WTC11 (cell line): ENCODE results near the gene ECM1.

Source experiments
- ELF4 ChIP-seq: sonication (generic); formaldehyde crosslinking; IDR thresholded peaks from 2 replicates; pipeline ENCODE4 v1.8.1; 2022; ENCODE audit warnings: low read depth, mild to moderate bottlenecking, moderate library complexity, missing genetic modification reagents
- FOXK1 ChIP-seq: sonication (generic); formaldehyde crosslinking; IDR thresholded peaks from 2 replicates; pipeline ENCODE4 v1.8.0; 2022; ENCODE audit warnings: mild to moderate bottlenecking, moderate library complexity, missing genetic modification reagents
- NR2C2 ChIP-seq: sonication (generic); formaldehyde crosslinking; IDR thresholded peaks from 2 replicates; pipeline ENCODE4 v1.8.0; 2022; ENCODE audit warnings: mild to moderate bottlenecking, missing genetic modification reagents
- TP53 ChIP-seq: sonication (generic); formaldehyde crosslinking; IDR thresholded peaks from 2 replicates; pipeline ENCODE4 v1.8.1; 2023; ENCODE audit warnings: mild to moderate bottlenecking, missing genetic modification reagents
- ZBTB21 ChIP-seq: sonication (generic); formaldehyde crosslinking; IDR thresholded peaks from 2 replicates; pipeline ENCODE4 v1.8.1; 2023; ENCODE audit warnings: mild to moderate bottlenecking, missing genetic modification reagents, borderline replicate concordance
- TF ChIP-seq, protein P1 (sequence below): fragments of 200-600 bp; IDR thresholded peaks from 2 replicates; pipeline ENCODE4 v1.8.0; 2022; ENCODE audit warnings: antibody characterized with exemption
- TF ChIP-seq, protein P2 (sequence below): sonication (generic); formaldehyde crosslinking; IDR thresholded peaks from 2 replicates; pipeline ENCODE4 v1.8.1; 2023; ENCODE audit warnings: mild to moderate bottlenecking, moderate library complexity, missing genetic modification reagents
- TF ChIP-seq, protein P3 (sequence below): sonication (generic); formaldehyde crosslinking; IDR thresholded peaks from 2 replicates; pipeline ENCODE4 v1.8.0; 2022; ENCODE audit warnings: mild to moderate bottlenecking, missing genetic modification reagents
- TF ChIP-seq, protein P4 (sequence below): sonication (generic); formaldehyde crosslinking; IDR thresholded peaks from 2 replicates; pipeline ENCODE4 v1.8.0; 2023; ENCODE audit warnings: missing genetic modification reagents
- TF ChIP-seq, protein P5 (sequence below): fragments of 250-450 bp; sonication (Bioruptor Pico); IDR thresholded peaks from 2 replicates; pipeline ENCODE4 v1.9.0; 2021; ENCODE audit warnings: mild to moderate bottlenecking

DNA sequence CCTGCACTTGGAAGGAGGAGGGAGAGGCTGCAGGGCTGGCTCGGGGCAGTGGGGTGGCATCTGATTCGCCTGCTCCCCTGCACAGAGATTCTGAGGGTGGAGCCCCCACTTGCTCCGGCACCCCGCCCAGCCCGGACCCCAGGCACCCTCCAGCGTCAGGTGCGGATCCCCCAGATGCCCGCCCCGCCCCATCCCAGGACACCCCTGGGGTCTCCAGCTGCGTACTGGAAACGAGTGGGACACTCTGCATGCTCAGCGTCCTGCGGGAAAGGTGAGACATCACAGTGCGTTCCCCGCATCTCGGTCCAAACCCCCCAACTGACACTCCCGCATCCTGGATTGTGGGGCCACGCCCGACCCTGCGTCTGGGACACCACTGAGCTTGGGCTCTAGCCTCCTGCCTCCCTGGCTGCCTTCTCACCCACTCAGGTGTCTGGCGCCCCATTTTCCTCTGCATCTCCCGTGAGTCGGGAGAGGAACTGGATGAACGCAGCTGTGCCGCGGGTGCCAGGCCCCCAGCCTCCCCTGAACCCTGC is 49.2 kb downstream of the ECM1 start:
- TF ChIP-seq, protein P1, sequence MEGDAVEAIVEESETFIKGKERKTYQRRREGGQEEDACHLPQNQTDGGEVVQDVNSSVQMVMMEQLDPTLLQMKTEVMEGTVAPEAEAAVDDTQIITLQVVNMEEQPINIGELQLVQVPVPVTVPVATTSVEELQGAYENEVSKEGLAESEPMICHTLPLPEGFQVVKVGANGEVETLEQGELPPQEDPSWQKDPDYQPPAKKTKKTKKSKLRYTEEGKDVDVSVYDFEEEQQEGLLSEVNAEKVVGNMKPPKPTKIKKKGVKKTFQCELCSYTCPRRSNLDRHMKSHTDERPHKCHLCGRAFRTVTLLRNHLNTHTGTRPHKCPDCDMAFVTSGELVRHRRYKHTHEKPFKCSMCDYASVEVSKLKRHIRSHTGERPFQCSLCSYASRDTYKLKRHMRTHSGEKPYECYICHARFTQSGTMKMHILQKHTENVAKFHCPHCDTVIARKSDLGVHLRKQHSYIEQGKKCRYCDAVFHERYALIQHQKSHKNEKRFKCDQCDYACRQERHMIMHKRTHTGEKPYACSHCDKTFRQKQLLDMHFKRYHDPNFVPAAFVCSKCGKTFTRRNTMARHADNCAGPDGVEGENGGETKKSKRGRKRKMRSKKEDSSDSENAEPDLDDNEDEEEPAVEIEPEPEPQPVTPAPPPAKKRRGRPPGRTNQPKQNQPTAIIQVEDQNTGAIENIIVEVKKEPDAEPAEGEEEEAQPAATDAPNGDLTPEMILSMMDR: no peak
- TF ChIP-seq NR2C2 (CRISPR knock-in tag) (no peak), ELF4 (CRISPR knock-in tag) (no peak), FOXK1 (no peak), TP53 (CRISPR knock-in tag) (no peak), ZBTB21 (CRISPR knock-in tag) (no peak)
- TF ChIP-seq, protein P2, sequence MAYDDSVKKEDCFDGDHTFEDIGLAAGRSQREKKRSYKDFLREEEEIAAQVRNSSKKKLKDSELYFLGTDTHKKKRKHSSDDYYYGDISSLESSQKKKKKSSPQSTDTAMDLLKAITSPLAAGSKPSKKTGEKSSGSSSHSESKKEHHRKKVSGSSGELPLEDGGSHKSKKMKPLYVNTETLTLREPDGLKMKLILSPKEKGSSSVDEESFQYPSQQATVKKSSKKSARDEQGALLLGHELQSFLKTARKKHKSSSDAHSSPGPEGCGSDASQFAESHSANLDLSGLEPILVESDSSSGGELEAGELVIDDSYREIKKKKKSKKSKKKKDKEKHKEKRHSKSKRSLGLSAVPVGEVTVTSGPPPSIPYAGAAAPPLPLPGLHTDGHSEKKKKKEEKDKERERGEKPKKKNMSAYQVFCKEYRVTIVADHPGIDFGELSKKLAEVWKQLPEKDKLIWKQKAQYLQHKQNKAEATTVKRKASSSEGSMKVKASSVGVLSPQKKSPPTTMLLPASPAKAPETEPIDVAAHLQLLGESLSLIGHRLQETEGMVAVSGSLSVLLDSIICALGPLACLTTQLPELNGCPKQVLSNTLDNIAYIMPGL (CRISPR knock-in tag): no peak
- TF ChIP-seq, protein P3, sequence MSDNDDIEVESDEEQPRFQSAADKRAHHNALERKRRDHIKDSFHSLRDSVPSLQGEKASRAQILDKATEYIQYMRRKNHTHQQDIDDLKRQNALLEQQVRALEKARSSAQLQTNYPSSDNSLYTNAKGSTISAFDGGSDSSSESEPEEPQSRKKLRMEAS (CRISPR knock-in tag): no peak
- TF ChIP-seq, protein P4, sequence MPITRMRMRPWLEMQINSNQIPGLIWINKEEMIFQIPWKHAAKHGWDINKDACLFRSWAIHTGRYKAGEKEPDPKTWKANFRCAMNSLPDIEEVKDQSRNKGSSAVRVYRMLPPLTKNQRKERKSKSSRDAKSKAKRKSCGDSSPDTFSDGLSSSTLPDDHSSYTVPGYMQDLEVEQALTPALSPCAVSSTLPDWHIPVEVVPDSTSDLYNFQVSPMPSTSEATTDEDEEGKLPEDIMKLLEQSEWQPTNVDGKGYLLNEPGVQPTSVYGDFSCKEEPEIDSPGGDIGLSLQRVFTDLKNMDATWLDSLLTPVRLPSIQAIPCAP: no peak
- TF ChIP-seq, protein P5, sequence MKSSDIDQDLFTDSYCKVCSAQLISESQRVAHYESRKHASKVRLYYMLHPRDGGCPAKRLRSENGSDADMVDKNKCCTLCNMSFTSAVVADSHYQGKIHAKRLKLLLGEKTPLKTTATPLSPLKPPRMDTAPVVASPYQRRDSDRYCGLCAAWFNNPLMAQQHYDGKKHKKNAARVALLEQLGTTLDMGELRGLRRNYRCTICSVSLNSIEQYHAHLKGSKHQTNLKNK (CRISPR knock-in tag): no peak
